Smooth muscle cell (in vitro differentiated cells): ENCODE results near the gene NUDCD3. TPM values are rescaled to one million over a fixed set of nuclear protein-coding genes. Genes with fewer than 3 reads are reported as not detected.

Experiments used
- DNase-seq: peaks from one replicate; lab custom pipeline; 2025; ENCODE audit not compliant: unreplicated experiment; lab: John Stamatoyannopoulos, UW
- H2AFZ ChIP-seq: fragments of 200-600 bp; sonication (generic); 2 replicates; pipeline ENCODE4 v1.6.0; 2016; ENCODE audit warnings: antibody characterized with exemption, low read depth, mild to moderate bottlenecking
- H3F3A ChIP-seq: fragments of 200-600 bp; sonication (generic); 2 replicates; pipeline ENCODE4 v1.6.0; 2017; ENCODE audit warnings: antibody characterized with exemption, low read depth
- H3K27ac ChIP-seq: fragments of 200-600 bp; sonication (generic); 2 replicates; pipeline ENCODE4 v1.5.1; 2016; ENCODE audit warnings: low read depth, mild to moderate bottlenecking
- H3K27me3 ChIP-seq: fragments of 200-600 bp; sonication (generic); 2 replicates; pipeline ENCODE4 v1.6.1; 2016; ENCODE audit warnings: low read depth, mild to moderate bottlenecking
- H3K36me3 ChIP-seq: fragments of 200-600 bp; sonication (generic); 2 replicates; pipeline ENCODE4 v1.5.1; 2016; ENCODE audit warnings: low read depth
- H3K4me1 ChIP-seq: fragments of 200-600 bp; sonication (generic); 2 replicates; pipeline ENCODE4 v1.5.1; 2016; ENCODE audit warnings: low read depth
- H3K4me2 ChIP-seq: fragments of 200-600 bp; sonication (generic); 2 replicates; pipeline ENCODE4 v1.6.0; 2016; ENCODE audit warnings: mild to moderate bottlenecking
- H3K4me3 ChIP-seq: fragments of 200-600 bp; sonication (generic); 2 replicates; pipeline ENCODE4 v1.5.1; 2016; ENCODE audit warnings: mild to moderate bottlenecking
- H3K79me2 ChIP-seq: fragments of 200-600 bp; sonication (generic); 2 replicates; pipeline ENCODE4 v1.6.0; 2016; ENCODE audit warnings: low read depth, mild to moderate bottlenecking
- H3K9ac ChIP-seq: fragments of 200-600 bp; sonication (generic); 2 replicates; pipeline ENCODE4 v1.6.0; 2016; ENCODE audit warnings: low read depth
- H3K9me3 ChIP-seq: fragments of 200-600 bp; sonication (generic); replicated peaks from 2 replicates; pipeline ENCODE4 v1.5.1; 2016; ENCODE audit warnings: low read depth
- H4K20me1 ChIP-seq: fragments of 200-600 bp; sonication (generic); 2 replicates; pipeline ENCODE4 v1.6.0; 2016; ENCODE audit warnings: low read depth
- CTCF ChIP-seq: fragments of 200-600 bp; sonication (generic); IDR thresholded peaks from 2 replicates; pipeline ENCODE4 v1.5.1; 2017; ENCODE audit warnings: borderline replicate concordance, mild to moderate bottlenecking, antibody characterized with exemption; ENCODE audit not compliant: insufficient read depth, poor library complexity, severe bottlenecking
- WGBS: methylation state at CpG from one replicate; pipeline ENCODE4 v1.1.7; 2016; ENCODE audit warnings: low lambda C conversion rate; 5-methylcytosine and 5-hydroxymethylcytosine counted together
- polyA plus RNA-seq: library from polyadenylated mRNA; unstranded; fragments of >200 nt; fragmentation: Nextera tagmentation; extraction: Ambion mirVana; gene quantifications from 2 replicates; pipeline ENCODE4 v1.2.1, GENCODE V29; 2016
- total RNA-seq: library from RNA; depleted of rRNA; stranded (reverse); fragments of >200 nt; gene quantifications from 2 replicates; pipeline ENCODE4 v1.2.3, GENCODE V29; 2014

Gene NUDCD3
- total and polyA plus RNA-seq, 2 experiments from 2014 or later, result 32.2 to 56.3 TPM

- no peak overlapping the region for H3K9ac ChIP-seq
- DNase-seq, result no peak
- no peak overlapping the region for H3K4me2 ChIP-seq
- H3K27ac ChIP-seq, result no peak overlapping the region
- H3K4me1 ChIP-seq, result no peaks in the 10 kb centered on the region
- H3F3A ChIP-seq, result no peaks in the 10 kb centered on the region
- H2AFZ ChIP-seq, result no peak overlapping the region
- H3K9me3 ChIP-seq, result no peaks in the 10 kb centered on the region
- TF ChIP-seq CTCF, result no peak
- no peaks in the 10 kb centered on the region for H3K36me3 ChIP-seq
- H3K27me3 ChIP-seq, result no peaks in the 10 kb centered on the region
- no peaks in the 10 kb centered on the region for H3K79me2 ChIP-seq
- WGBS, result 94% methylated on average over 13 of the region's 13 CpGs
- H3K4me3 ChIP-seq, result no peak overlapping the region
- H4K20me1 ChIP-seq, result peaks cover 17% of the 10 kb centered on the region
These were observed 104.9 kb downstream of the NUDCD3 start for GRCh38 chr7:44385434-44386138.

DNA sequence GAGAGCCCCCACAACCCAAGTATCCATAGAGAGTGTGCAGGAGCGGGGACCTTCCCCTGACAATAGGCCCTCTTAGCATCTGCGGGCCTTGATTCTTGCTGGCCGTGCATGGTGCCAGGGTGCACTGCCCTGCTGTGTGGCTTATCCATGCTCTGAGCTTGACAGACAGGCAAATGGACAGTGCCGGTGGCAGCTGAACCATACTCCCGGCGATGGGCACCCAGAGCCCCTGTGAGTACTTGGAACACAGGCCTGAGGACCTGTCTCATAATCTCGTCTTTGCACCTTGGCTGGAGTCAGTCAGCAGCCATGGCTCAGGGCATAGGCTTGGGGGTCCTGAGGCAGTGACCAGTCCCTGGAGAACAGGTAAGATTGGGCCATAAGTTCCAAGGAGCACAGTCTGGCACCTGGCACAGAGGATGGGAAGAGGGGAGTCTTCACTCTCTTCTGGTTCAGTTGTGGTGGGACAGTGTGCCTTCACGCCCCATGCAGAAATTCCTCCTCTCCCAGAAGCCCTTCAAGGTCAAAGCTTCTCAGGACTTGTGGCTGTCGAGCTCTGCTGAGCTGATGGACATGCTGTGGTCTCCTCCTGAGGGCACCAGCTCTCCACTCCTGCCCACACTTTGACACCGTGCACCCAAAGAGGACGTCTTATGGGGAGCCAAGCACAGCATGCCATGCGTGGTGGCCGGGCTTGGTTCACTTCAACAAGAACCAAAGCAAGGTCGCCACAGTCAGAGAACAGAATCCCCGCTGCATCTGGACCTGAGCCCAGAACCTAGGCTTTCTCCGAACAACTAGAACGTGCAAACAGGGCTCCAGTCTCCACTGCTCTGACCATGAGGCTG lies 105.6 kb downstream of the NUDCD3 start:
- Histone ChIP-seq H3K4me3 (no peak overlapping the region), H3K27ac (no peak overlapping the region), H4K20me1 (peaks cover 17% of the 10 kb centered on the region), H3K36me3 (no peaks in the 10 kb centered on the region), H3K4me1 (no peaks in the 10 kb centered on the region), H3F3A (no peaks in the 10 kb centered on the region), H3K9ac (no peak overlapping the region), H3K4me2 (no peak overlapping the region), H3K9me3 (no peaks in the 10 kb centered on the region), H3K79me2 (no peaks in the 10 kb centered on the region), H3K27me3 (no peaks in the 10 kb centered on the region), H2AFZ (no peak overlapping the region)
- no peak for DNase-seq
- no peak for TF ChIP-seq CTCF
- 95% methylated on average over 17 of the region's 17 CpGs for WGBS

DNA sequence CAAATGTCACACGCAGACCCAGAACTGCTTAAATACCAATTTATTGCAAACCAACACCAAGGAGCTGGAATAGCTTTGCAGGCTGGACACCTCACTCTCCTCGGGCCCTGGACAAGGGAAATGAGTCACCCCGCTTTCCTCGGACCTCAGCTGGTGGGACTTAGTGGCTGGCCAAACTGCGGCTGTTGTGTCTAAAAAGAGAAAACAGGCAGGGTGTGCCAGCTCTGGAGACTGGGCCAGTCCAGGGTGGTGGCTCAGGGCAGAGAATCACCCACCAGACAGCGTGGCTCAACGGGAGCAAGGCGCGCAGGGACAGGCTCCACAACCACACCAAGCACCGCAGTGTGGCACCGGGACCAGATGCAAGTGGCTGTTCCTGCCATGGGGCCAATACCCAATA lies 106.9 kb downstream of the NUDCD3 start:
- no peak overlapping the region for H3K9ac ChIP-seq
- H3K9me3 ChIP-seq, result no peaks in the 10 kb centered on the region
- no peak for DNase-seq
- H4K20me1 ChIP-seq, result peaks cover 15% of the 10 kb centered on the region
- no peaks in the 10 kb centered on the region for H3K79me2 ChIP-seq
- H3K27ac ChIP-seq, result no peak overlapping the region
- no peaks in the 10 kb centered on the region for H3K4me1 ChIP-seq
- H3K4me3 ChIP-seq, result no peak overlapping the region
- 81% methylated on average over 11 of the region's 11 CpGs for WGBS
- no peak overlapping the region for H2AFZ ChIP-seq
- H3K4me2 ChIP-seq, result no peak overlapping the region
- H3K36me3 ChIP-seq, result no peaks in the 10 kb centered on the region
- TF ChIP-seq CTCF, result no peak
- H3F3A ChIP-seq, result no peaks in the 10 kb centered on the region
- H3K27me3 ChIP-seq, result no peaks in the 10 kb centered on the region
